CD8-positive, alpha-beta memory T cell (primary cell): ENCODE data around the gene C4orf50. TPM values are rescaled to one million over a fixed set of nuclear protein-coding genes. Genes with fewer than 3 reads are reported as not detected.
"Not testable (repeated sequence)": the region's sequence is repeated elsewhere in the genome, so short reads cannot be mapped to it uniquely, and the experiment has no call there.

Experiments
- CTCF ChIA-PET: fragments of 350-600 bp; sonication (Branson Sonifier 250); formaldehyde crosslinking; loops from one replicate; lab custom pipeline; 2021; ENCODE audit warnings: antibody characterized with exemption; lab: Charles Lee
- POLR2A ChIA-PET: fragments of 350-600 bp; sonication (Branson Sonifier 250); formaldehyde crosslinking; loops from one replicate; lab custom pipeline; 2021; ENCODE audit warnings: antibody characterized with exemption; lab: Charles Lee
- DNase-seq, 5 donors: peaks; one replicate each; pipeline versions ENCODE4 v3.0.0 to v3.0.0-alpha.2; 2020 to 2022; ENCODE audit warnings: mixed read lengths in 1 of 5
- H3K27ac ChIP-seq: one replicate; pipeline ENCODE4 v1.7.0; 2013; ENCODE audit warnings: low read depth, mild to moderate bottlenecking, low read length, moderate library complexity
- H3K27me3 ChIP-seq: 2 replicates; pipeline ENCODE4 v1.7.0; 2013; ENCODE audit warnings: low read length, mild to moderate bottlenecking; ENCODE audit not compliant: insufficient read depth, poor library complexity, severe bottlenecking
- H3K36me3 ChIP-seq: 2 replicates; pipeline ENCODE4 v1.7.0; 2013; ENCODE audit warnings: mild to moderate bottlenecking, low read length, moderate library complexity; ENCODE audit not compliant: insufficient read depth
- H3K4me1 ChIP-seq: 2 replicates; pipeline ENCODE4 v1.7.0; 2013; ENCODE audit warnings: mild to moderate bottlenecking, low read length, moderate library complexity; ENCODE audit not compliant: insufficient read depth
- H3K4me3 ChIP-seq: 2 replicates; pipeline ENCODE4 v1.7.0; 2013; ENCODE audit warnings: mild to moderate bottlenecking, low read length
- H3K9me3 ChIP-seq: 2 replicates; pipeline ENCODE4 v1.7.0; 2013; ENCODE audit warnings: mild to moderate bottlenecking, low read length
- H3K27ac Mint-ChIP-seq, 8 donors: one replicate each; pipeline ENCODE4 v1.8.0; 2020 to 2021; ENCODE audit warnings: mixed read lengths in 8 of 8, mild to moderate bottlenecking in 6 of 8, inconsistent platforms in 3 of 8, moderate library complexity in 3 of 8
- H3K27me3 Mint-ChIP-seq, 2 donors: one replicate each; pipeline ENCODE4 v1.8.0; 2020 to 2021; ENCODE audit warnings: mixed read lengths in 2 of 2, mild to moderate bottlenecking in 1 of 2, moderate library complexity in 1 of 2
- H3K36me3 Mint-ChIP-seq, 3 donors: one replicate each; pipeline ENCODE4 v1.8.0; 2020 to 2021; ENCODE audit warnings: mixed read lengths in 3 of 3, inconsistent platforms in 1 of 3, mild to moderate bottlenecking in 1 of 3
- H3K4me1 Mint-ChIP-seq, 3 donors: one replicate each; pipeline ENCODE4 v1.8.0; 2020 to 2021; ENCODE audit warnings: mixed read lengths in 3 of 3, inconsistent platforms in 1 of 3, mild to moderate bottlenecking in 1 of 3
- H3K4me3 Mint-ChIP-seq, 7 donors: one replicate each; pipeline ENCODE4 v1.8.0; 2020 to 2021; ENCODE audit warnings: mixed read lengths in 7 of 7, mild to moderate bottlenecking in 6 of 7, moderate library complexity in 4 of 7, inconsistent platforms in 2 of 7
- H3K9me3 Mint-ChIP-seq, 5 donors: one replicate each; pipeline ENCODE4 v1.8.0; 2020 to 2022; ENCODE audit warnings: mixed read lengths in 5 of 5, mild to moderate bottlenecking in 3 of 5, moderate library complexity in 2 of 5, inconsistent platforms in 1 of 5
- polyA plus RNA-seq: library from polyadenylated mRNA; unstranded; fragments of 300-500 nt; fragmentation: Illumina TruSeq; gene quantifications from one replicate; pipeline ENCODE4 v1.2.3, GENCODE V29; 2021
- total RNA-seq, 2 experiments: library from RNA; stranded (reverse); gene quantifications; one replicate each; pipeline ENCODE4 v1.2.3, GENCODE V29; 2021

Gene C4orf50
- total and polyA plus RNA-seq, 3 experiments from 2014 or later = 0.08 to 0.37 (median 0.24) TPM

- CTCF ChIA-PET = no interaction called here
- H3K27ac Mint-ChIP-seq = no peak overlapping the region
- POLR2A ChIA-PET = no interaction called here
- DNase-seq = no peak
- H3K9me3 Mint-ChIP-seq = peaks cover 0 to 1% (median 0%) of the 10 kb centered on the region in 5 donors
- Histone ChIP-seq H3K4me3 (no peak overlapping the region), H3K27ac (no peak overlapping the region), H3K27me3 (no peaks in the 10 kb centered on the region), H3K9me3 (no peaks in the 10 kb centered on the region), H3K36me3 (no peaks in the 10 kb centered on the region), H3K4me1 (no peaks in the 10 kb centered on the region)
- H3K27me3 Mint-ChIP-seq = peaks cover 0 to 5% of the 10 kb centered on the region in 2 donors
- peak overlapping the region in 1 of 7 donors; percentile 63 for H3K4me3 Mint-ChIP-seq
- H3K36me3 Mint-ChIP-seq = no peaks in the 10 kb centered on the region
- H3K4me1 Mint-ChIP-seq = no peaks in the 10 kb centered on the region
Measured at GRCh38 chr4:5956285-5957021, 61.8 kb downstream of the C4orf50 start.

GRCh38 chr4:5955856-5956255, 62.4 kb downstream of the C4orf50 start:
- Mint-ChIP-seq H3K4me3 (no peak overlapping the region), H3K27me3 (peaks cover 0 to 5% of the 10 kb centered on the region in 2 donors), H3K9me3 (peaks cover 0 to 1% (median 0%) of the 10 kb centered on the region in 5 donors), H3K4me1 (no peaks in the 10 kb centered on the region), H3K27ac (no peak overlapping the region), H3K36me3 (no peaks in the 10 kb centered on the region)
- H3K4me1 ChIP-seq = no peaks in the 10 kb centered on the region
- H3K9me3 ChIP-seq = no peaks in the 10 kb centered on the region
- no peak overlapping the region for H3K4me3 ChIP-seq
- H3K36me3 ChIP-seq = no peaks in the 10 kb centered on the region
- no peak for DNase-seq
- H3K27ac ChIP-seq = no peak overlapping the region
- POLR2A ChIA-PET = no interaction called here
- CTCF ChIA-PET = no interaction called here
- H3K27me3 ChIP-seq = no peaks in the 10 kb centered on the region

DNA sequence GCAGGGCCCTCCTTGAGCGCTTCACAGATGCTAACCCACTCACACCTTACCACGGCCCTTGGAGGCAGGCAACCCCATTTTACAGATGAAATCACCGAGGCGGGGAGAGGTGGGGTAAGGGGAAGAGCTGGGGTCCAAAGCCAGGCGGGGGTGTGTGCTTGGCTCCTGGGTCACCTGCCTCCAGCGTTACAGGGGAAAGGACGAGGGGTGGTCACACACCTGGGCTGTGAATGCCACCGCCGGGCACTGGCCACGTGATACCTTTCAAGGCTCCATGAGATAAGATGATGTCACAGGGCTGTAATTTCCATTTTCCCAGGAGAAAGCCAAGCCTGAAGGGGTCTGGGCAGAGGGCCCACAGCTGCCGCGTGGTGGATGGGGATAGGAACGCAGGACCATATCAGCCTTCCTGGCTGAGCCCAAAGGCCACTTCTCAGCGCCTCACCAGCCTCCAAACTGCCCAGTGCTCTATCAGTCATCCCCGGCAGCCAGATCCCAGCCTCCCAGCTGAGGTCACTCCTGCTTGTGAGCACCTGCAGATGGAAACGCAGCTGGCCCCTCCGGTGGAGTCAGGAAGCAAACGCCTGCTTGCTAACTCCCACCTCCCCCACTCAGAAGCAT, 62.9 kb downstream of the C4orf50 start:
- Mint-ChIP-seq H3K27me3 (peaks cover 0 to 5% of the 10 kb centered on the region in 2 donors), H3K4me3 (no peak overlapping the region), H3K36me3 (peaks cover 0 to 3% (median 0%) of the 10 kb centered on the region in 3 donors), H3K4me1 (no peaks in the 10 kb centered on the region), H3K27ac (peak overlapping the region in 1 of 8 donors; percentile 61), H3K9me3 (peaks cover 0 to 3% (median 0%) of the 10 kb centered on the region in 5 donors)
- Histone ChIP-seq H3K9me3 (no peaks in the 10 kb centered on the region), H3K27me3 (no peaks in the 10 kb centered on the region), H3K36me3 (no peaks in the 10 kb centered on the region), H3K4me1 (no peaks in the 10 kb centered on the region), H3K4me3 (no peak overlapping the region), H3K27ac (no peak overlapping the region)
- no peak for DNase-seq
- ChIA-PET CTCF (interaction anchor here (1.2 kb wide), 1 partner anchor 8 kb away, joined by 3 read pairs; no protein-coding TSS in a partner anchor), POLR2A (no interaction called here)

- H3K36me3 ChIP-seq = no peaks in the 10 kb centered on the region
- H3K4me1 ChIP-seq = no peaks in the 10 kb centered on the region
- no peak for DNase-seq
- H3K27ac ChIP-seq = no peak overlapping the region
- H3K36me3 Mint-ChIP-seq = peaks cover 0 to 10% (median 0%) of the 10 kb centered on the region in 3 donors
- peaks cover 0 to 3% (median 0%) of the 10 kb centered on the region in 5 donors for H3K9me3 Mint-ChIP-seq
- H3K4me3 Mint-ChIP-seq = no peak overlapping the region
- no peak overlapping the region for H3K4me3 ChIP-seq
- CTCF ChIA-PET = interaction anchor here (1.2 kb wide), 1 partner anchor 9 kb away, joined by 3 read pairs; no protein-coding TSS in a partner anchor
- peaks cover 0 to 5% of the 10 kb centered on the region in 2 donors for H3K27me3 Mint-ChIP-seq
- H3K9me3 ChIP-seq = no peaks in the 10 kb centered on the region
- no peaks in the 10 kb centered on the region for H3K4me1 Mint-ChIP-seq
- H3K27me3 ChIP-seq = no peaks in the 10 kb centered on the region
- no peak overlapping the region for H3K27ac Mint-ChIP-seq
- POLR2A ChIA-PET = no interaction called here
Measured at GRCh38 chr4:5954056-5954760, 64.0 kb downstream of the C4orf50 start.

GRCh38 chr4:5952975-5953951, 65.0 kb downstream of the C4orf50 start:
- H3K9me3 ChIP-seq = no peaks in the 10 kb centered on the region
- no peaks in the 10 kb centered on the region for H3K36me3 ChIP-seq
- no peak overlapping the region for H3K27ac ChIP-seq
- no peaks in the 10 kb centered on the region for H3K4me1 ChIP-seq
- H3K4me1 Mint-ChIP-seq = no peaks in the 10 kb centered on the region
- H3K27me3 Mint-ChIP-seq = peaks cover 0 to 5% of the 10 kb centered on the region in 2 donors
- H3K4me3 ChIP-seq = no peak overlapping the region
- no peak for DNase-seq
- POLR2A ChIA-PET = no interaction called here
- peaks cover 0 to 14% (median 0%) of the 10 kb centered on the region in 3 donors for H3K36me3 Mint-ChIP-seq
- H3K27ac Mint-ChIP-seq = no peak overlapping the region
- H3K27me3 ChIP-seq = no peaks in the 10 kb centered on the region
- H3K9me3 Mint-ChIP-seq = peaks cover 0 to 3% (median 0%) of the 10 kb centered on the region in 5 donors
- no peak overlapping the region for H3K4me3 Mint-ChIP-seq
- CTCF ChIA-PET = no interaction called here

DNA sequence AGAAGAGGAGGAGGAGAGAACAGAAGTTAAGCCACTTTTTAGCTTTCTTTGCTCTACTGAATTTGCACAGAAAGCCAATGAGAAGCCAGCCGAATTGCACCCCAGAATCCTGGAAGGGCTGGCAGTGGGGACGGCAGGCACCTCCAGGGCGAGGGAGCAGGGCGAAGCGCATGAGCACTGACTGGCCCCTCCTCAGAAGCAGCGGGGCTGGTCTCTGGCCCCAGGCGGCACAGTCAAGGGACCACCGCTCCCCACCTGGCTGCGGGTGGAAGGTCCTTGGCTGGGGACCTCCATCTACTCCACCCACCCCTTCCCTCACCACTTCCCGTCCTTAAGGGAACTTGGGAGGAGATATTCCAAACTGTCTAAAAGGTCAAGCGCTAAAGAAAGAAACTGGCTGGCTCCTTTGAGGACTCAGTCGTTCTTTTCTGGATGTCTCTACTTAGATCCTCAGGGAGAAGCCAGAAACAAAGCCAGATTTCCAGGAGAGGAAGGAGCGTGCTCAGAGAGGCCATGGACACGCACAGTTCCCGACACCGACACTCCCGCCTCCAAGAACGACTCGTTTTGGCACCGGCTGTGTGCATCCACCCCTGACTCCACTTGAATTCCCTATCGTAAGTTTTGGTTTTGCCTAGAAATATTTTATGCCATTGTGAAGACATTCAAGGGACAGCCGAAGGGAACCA, 65.8 kb downstream of the C4orf50 start:
- no peak overlapping the region for H3K27ac ChIP-seq
- no peak for DNase-seq
- CTCF ChIA-PET = no interaction called here
- Mint-ChIP-seq H3K9me3 (peaks cover 0 to 4% (median 0%) of the 10 kb centered on the region in 5 donors), H3K4me1 (no peaks in the 10 kb centered on the region), H3K27ac (no peak overlapping the region), H3K36me3 (peaks cover 0 to 14% (median 0%) of the 10 kb centered on the region in 3 donors), H3K4me3 (no peak overlapping the region), H3K27me3 (peaks cover 0 to 5% of the 10 kb centered on the region in 2 donors)
- H3K4me3 ChIP-seq = no peak overlapping the region
- no peaks in the 10 kb centered on the region for H3K27me3 ChIP-seq
- no peaks in the 10 kb centered on the region for H3K4me1 ChIP-seq
- POLR2A ChIA-PET = no interaction called here
- H3K36me3 ChIP-seq = no peaks in the 10 kb centered on the region
- H3K9me3 ChIP-seq = no peaks in the 10 kb centered on the region

GRCh38 chr4:5946653-5947052, 71.6 kb downstream of the C4orf50 start:
- H3K9me3 ChIP-seq, H3K4me3 Mint-ChIP-seq, H3K27me3 ChIP-seq, POLR2A ChIA-PET, H3K4me3 ChIP-seq, CTCF ChIA-PET, H3K4me1 ChIP-seq, H3K27ac Mint-ChIP-seq, H3K27ac ChIP-seq, DNase-seq, H3K36me3 ChIP-seq, H3K27me3 Mint-ChIP-seq: not testable (repeated sequence)
- H3K9me3 Mint-ChIP-seq = peaks cover 3 to 11% (median 5%) of the 10 kb centered on the region in 5 donors
- peaks cover 8 to 10% (median 8%) of the 10 kb centered on the region in 3 donors for H3K4me1 Mint-ChIP-seq
- peaks cover 0 to 14% (median 0%) of the 10 kb centered on the region in 3 donors for H3K36me3 Mint-ChIP-seq
